Measurements from ENCODE around the gene MFGE8. TPM values are rescaled to one million over a fixed set of nuclear protein-coding genes. Genes with fewer than 3 reads are reported as not detected.

The MFGE8 gene, protein sequence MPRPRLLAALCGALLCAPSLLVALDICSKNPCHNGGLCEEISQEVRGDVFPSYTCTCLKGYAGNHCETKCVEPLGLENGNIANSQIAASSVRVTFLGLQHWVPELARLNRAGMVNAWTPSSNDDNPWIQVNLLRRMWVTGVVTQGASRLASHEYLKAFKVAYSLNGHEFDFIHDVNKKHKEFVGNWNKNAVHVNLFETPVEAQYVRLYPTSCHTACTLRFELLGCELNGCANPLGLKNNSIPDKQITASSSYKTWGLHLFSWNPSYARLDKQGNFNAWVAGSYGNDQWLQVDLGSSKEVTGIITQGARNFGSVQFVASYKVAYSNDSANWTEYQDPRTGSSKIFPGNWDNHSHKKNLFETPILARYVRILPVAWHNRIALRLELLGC
- 110 TPM for total RNA-seq

DNA sequence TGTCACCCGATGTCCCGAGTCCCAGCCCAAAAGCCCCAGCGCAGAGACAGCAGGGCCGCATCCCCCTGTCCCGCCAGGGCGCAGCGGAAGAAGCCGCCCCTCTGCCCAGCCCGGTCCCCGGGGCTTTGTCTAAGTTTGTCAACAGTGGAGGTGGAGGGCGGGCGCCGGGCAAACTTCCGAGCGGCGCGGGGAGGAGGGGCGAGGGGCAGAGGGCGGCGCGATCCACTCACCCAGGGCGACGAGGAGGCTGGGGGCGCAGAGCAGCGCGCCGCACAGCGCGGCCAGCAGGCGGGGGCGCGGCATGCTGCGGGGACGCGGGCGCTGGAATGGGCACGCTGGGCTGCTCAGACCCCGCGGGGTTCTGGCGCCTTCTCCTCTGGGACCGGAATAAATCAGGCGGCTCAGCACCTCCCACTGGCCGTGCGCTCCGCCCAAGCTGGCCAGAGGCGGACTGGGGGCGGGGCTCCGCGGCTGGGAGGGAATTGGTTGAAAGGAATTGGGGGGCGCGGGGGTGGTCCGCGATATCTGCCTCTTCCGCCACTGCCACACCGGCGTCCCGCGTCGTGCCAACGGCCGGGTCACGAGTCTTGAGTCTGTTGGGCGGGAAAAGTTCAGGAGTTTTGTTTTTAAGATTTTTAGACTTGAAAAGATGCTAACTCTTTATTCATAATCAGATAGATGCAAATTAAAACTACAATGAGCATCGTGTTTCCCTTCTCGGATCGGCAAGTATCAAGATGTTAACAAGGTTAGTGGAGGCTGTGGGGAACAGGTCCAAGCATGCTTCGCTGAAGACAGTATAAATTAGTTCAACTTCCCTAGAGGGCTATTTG, at the start of gene MFGE8:
Gene MFGE8, minus strand, starts transcription at position 363 of the 833 bp plus-strand sequence. Its CDS starts 60 bp downstream, at position 303.

GRCh38 chr15:88894819-88895767, 18.1 kb downstream of the MFGE8 start, which contains the start of gene HAPLN3:
TSS of gene HAPLN3 (minus strand) at chr15:88895544. CDS start at chr15:88887298, 8,246 bp downstream.

Other genes with a start within 250 kb of the MFGE8 start
- 44.0 TPM for gene ACAN, start 109.9 kb downstream of the MFGE8 start, total RNA-seq
- 17.2 TPM for gene HAPLN3, start 17.8 kb downstream of the MFGE8 start, total RNA-seq
- 63.0 TPM for gene ABHD2, start 175.1 kb upstream of the MFGE8 start, total RNA-seq

Data from camera-type eye (tissue), 1 donor.